Body of pancreas (tissue), 4 donors: ENCODE measurements around the gene C22orf39.

Experiments used
- CTCF ChIP-seq, 7 experiments: fragments of 450-650 bp in 4 of 7; fragments of 200-600 bp in 3 of 7; sonication (generic) in 3 of 7; IDR thresholded peaks; one replicate each; pipeline ENCODE4 v1.5.1; 2016 to 2019; ENCODE audit warnings: antibody characterized with exemption in 7 of 7
- POLR2A ChIP-seq, 3 donors: fragments of 450-650 bp; IDR thresholded peaks; one replicate each; pipeline ENCODE4 v1.6.1; 2016; ENCODE audit warnings: antibody characterized with exemption in 3 of 3, mild to moderate bottlenecking in 2 of 3

GRCh38 chr22:19479355-19480172 is 32.1 kb upstream of the C22orf39 start, which contains the start of gene CDC45:
- TF ChIP-seq CTCF (IDR thresholded peaks at IDR 0.05) (peak in 1 of 7 experiments; percentile 8), POLR2A (IDR thresholded peaks at IDR 0.05) (no peak)
